Activated T-cell treated with anti-CD3 and anti-CD28 coated beads, Interleukin-2, amount 50 U/mL, for 1 hour (primary cell): ENCODE results near the gene LRRIQ3.
"Not testable (repeated sequence)": the region's sequence is repeated elsewhere in the genome, so short reads cannot be mapped to it uniquely, and the experiment has no call there.

ENCODE experiments used
- DNase-seq: peaks from one replicate; pipeline ENCODE4 v3.0.0-alpha.2; 2020

LRRIQ3 gene, protein sequence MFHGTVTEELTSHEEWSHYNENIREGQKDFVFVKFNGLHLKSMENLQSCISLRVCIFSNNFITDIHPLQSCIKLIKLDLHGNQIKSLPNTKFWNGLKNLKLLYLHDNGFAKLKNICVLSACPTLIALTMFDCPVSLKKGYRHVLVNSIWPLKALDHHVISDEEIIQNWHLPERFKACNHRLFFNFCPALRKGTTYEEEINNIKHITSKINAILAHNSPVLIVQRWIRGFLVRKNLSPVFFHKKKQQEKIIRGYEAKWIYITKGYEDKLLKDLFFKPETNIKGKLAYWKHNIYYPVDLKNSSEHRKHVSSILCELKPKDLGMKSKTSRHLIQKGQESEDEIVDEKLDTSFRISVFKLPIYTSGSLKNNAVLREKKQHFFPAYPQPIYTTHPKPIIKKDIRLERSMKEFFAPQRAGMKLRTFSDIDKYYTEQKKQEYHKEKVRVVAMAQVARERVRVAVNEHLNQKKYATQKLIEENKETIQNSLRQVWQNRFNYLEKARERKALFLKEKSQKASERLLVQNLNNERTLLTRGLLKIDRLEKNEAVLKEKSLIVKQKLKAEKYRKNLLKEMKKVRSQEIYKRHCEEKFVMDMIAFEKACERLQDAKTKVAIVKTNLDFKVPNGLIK

DNA sequence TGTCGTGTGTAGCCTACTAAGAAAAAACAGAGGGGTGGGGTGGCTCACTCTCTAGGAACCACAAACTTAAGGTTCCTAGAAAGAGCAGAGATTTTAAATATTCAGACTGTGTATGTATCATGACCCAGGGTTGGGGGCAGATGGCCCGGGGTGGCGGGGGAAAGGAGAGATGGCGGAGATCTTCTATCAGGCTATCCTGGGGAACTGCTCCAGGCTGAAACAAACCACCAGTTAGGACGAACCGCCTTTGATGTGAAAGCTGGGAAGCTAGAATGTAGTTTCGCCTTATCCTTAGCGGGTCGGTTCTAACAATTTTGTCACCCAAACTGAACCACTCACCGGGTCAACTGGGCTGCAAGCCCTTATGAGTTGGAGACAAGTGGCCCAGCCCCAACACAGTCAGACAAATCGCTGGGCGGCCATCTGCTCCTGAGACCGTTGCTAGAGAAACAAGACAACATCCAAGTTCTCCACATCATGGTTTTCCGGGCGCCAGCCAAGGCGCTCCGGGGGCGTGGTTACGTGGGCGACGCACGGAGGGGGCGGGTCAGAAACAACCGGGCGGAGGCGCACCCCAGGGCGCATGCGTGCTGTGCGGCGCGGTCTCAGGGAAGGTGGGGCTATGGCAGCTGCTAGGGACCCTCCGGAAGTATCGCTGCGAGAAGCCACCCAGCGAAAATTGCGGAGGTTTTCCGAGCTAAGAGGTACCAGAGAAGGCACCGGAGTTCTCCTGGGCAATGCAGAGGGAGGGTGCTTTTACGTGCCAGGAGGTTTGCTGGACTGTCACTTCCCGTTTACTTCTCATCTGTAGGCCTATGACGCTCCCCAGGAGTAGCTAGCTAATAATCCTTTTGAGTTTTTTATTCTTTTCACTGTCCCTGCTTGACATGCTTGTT lies at the start of gene LRRIQ3, which contains the start of gene FPGT:
Gene LRRIQ3, minus strand, starts transcription at position 520 of the 896 bp plus-strand sequence. CDS start 14,492 bp downstream, outside the sequence.
Gene FPGT, plus strand, starts transcription at position 586 of the 896 bp plus-strand sequence. Its CDS starts 37 bp downstream, at position 623.
- DNase-seq: peak; percentile 97

DNA sequence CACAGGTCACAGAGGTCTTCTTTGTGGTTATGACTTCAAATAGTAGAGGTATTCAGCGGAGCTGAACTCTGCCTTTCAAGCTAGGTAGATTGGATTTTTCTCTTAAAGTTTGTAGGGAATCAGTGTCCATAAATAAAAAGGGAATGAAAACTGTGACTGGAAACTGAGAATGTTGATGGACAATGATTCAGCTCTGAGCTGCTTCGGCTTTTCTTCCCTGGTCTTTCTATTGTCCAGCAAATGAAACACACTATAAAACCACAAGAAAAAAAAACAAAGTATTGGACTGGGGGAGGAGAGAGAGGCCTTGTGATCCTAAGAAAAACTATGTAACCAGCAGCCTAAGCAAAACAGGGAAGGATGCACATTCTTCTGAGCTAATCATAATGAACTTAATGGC lies 48.3 kb upstream of the LRRIQ3 start:
- DNase-seq: no peak

DNA sequence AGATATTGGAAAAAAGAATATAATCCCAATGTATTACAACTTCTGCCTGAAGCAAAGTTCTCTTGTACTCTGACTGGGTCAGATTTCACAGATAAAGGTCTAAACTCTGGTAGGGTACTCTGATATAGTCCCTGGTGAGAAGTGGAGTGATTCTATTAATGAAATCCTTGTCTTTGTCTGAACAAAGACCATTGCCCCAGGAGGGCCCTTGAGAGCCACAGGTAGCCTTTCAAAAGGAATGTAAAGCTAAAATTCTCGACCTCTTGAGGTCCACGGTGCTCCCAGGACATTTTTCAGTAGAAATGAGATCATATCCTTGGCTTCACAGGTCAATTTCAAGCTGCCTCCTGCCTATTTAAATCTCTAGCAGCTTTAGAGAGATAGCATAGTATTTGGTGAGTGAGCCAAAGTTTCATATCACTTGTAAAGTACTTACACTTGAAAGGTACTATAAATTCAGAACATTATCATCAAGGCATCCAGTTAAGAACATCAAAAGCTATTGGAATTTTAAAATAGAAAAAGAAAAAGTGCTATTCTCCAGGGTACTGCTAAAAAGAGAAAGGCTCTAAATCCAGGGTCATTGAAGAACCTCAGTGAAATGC lies 47.3 kb upstream of the LRRIQ3 start:
- DNase-seq: no peak

DNA sequence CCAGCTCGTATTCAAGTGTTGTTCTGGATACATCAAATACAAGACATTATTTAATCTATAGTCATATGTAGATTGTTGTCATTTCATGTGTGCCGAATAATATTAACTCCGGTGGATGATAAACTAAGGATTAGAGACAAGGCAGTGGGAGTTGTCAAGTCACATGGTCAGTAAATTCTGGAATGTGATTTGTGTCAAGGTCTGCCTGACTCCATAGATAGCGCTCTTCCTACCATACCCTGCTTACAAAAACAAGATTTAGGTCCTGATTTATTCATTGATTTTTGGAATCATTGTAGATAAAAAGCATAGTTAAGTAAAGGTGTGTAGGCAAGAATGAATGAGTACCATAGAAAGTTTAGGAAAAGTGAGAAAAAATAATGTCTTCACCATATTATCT lies 39.8 kb upstream of the LRRIQ3 start:
- no peak for DNase-seq

DNA sequence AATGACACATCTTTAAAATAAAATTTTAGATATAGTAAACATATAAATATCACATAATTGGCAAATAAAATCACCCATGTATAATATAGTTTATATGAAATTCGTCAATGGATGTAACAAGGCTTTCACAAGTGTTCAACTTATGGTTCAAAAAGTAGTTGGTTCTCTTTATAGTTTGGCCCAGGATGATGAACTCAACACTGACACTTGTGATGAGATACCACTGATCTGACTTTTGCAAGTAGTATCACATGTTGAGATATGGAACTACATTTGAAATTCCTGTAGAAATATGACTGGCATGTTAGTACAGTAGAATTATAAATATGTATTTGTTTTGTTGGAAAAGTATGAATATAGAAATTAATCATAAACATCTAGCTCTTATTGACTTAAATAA lies 39.1 kb upstream of the LRRIQ3 start:
- no peak for DNase-seq

DNA sequence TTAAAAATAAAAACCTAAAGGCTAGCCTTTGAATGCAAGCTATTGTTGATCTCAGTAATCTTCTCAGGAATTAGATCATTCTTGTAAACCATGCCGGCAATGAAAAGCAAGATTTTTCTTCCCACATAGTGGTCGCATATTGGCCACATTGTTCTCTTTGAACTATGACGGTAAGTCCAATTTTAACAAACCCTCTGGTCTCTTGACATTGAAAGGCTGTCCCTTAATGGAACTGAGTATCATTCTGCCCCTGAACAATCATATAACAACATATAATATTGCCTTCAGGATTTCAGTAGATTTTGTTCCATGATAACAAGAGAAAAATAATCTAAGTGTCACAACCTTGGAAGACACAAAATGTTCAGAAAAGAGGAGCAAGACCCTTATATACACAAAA lies 38.5 kb upstream of the LRRIQ3 start:
- DNase-seq: no peak

DNA sequence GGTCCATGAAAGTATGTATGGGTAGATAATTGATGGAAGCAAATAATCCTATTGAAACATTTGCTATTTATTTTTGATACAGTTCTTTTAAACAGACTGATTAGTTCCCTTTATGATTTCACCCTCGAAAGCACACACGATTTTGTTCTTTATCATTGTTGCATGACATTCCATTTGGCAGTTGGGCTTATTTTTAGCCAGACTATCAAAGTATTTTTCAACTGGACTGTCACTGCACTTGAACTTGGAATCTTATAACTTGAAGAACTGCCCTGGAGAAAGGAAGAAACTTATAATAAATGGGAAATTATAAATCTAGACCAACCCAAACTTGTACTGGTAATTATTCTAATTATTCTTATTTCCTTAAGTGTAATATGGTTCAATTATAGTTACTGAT lies 37.2 kb upstream of the LRRIQ3 start, which contains the start of gene TNNI3K:
Gene TNNI3K, plus strand, starts transcription at position 235 of the 400 bp plus-strand sequence. Its CDS starts 65 bp downstream, at position 300.
- no peak for DNase-seq

DNA sequence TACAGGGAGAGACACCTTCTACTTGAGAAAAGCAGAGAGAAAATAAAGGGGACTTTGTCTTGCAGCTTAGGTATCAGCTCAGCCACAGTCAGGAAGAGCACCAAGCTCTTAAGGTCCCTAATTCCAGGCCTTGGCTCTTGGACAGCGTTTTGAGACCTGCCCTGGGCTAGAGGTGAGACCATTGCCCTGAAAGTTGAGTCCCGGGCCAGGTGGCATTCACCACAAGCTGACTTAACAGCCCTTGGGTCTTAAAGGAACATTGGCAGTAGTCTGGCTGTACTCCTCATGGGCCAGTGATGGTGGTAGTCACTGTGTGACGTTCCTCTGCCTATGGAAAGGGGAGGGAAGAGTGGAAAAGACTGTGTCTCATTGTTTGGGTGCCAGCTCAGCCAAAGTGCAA lies 25.5 kb upstream of the LRRIQ3 start:
- no peak for DNase-seq

DNA sequence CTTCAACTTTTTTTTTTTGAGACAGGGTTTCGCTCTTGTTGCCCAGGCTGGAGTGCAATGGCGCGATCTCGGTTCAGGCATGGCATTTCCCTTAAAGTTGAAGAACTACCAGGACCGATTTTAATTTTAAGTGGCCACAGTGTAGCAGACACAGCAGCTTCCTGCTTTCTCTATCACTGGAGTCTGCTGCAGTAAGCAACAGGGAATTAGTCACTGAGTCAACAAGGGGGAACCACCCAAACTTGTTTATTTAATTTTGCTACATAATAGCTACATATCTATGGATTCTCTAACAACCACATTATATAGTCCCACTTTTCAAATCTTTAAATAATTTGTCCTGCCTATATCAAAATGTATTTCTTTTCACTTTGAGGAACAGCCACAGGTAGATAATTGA lies 24.7 kb upstream of the LRRIQ3 start:
- no peak for DNase-seq

DNA sequence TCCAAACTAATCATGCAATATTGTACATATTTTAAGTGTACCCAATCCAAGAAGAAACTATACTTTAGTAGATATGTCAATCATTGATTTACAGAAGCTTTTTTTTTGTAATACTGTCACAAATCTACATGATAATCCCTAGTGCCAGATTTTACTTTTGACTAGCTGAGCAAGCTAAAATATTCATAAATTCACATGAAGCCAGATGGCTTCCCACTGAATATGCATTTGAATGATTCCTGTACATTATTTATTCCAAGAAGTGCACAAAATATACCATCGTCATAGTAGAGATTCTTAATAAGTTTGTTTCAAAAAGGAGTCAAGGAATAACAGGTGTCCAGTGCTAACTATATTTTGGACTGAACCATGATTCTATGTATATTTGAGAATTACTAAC lies 17.3 kb upstream of the LRRIQ3 start:
- no peak for DNase-seq

DNA sequence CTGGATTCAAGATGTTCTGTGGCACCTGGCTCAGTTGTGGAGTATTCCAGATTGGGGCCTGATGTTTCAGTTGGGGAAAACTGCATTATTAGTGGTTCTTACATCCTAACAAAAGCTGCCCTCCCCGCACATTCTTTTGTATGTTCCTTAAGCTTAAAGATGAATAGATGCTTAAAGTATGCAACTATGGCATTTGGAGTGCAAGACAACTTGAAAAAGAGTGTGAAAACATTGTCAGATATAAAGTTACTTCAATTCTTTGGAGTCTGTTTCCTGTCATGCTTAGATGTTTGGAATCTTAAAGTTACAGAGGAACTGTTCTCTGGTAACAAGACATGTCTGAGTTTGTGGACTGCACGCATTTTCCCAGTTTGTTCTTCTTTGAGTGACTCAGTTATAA lies 7.3 kb upstream of the LRRIQ3 start:
- DNase-seq: no peak

DNA sequence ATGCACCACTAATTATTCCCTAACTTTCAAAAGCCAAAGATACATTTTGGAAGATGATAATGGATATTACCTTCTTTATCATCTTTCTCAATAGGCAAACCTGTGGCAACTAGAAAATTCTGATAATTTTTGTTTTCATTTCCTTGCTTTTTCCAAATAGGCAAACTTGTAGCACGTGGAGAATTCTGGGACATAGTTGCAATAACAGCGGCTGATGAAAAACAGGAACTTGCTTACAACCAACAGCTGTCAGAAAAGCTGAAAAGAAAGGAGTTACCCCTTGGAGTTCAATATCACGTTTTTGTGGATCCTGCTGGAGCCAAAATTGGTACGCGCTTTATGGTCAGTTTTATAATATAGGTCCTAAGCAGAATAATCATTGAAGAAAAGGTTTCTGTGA lies 1.5 kb upstream of the LRRIQ3 start:
- no peak for DNase-seq

DNA sequence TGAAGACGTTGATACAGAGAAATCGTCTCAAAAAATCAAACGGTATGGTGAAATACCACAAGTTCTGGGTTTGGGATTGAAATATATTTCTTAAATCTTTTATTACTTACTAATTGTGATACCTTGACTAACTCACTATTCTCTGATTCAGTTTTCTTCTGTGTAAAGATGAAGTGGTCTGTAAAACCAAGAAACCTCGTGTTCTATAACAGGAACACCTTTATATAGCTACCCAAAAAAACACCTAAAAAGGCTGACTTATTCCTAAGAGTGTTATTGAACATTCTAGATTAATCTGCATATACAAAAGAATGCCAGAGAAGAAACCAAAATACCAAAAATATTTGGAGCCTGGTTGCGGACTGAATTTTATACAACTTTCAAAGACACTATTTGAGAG lies 721 bp downstream of the LRRIQ3 start:
- no peak for DNase-seq

DNA sequence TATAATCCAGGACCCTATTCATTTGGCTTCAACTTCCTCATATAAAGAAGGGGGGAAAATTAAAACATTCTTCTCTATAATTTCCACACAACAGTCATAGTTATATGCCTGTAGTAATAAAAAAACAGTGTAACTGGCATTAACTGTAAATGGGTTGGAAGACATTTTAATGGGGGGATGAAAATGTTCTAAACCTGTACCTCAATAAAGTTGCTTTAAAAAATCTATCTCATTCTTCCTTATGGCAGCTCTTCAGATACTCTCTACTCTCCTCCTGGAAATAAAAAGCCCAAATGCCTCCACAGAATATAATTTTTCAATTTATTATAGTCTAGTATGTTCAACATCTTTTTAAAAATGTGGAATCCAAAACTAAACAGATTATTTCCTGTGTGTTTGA lies 2.6 kb downstream of the LRRIQ3 start:
- DNase-seq: no peak

DNA sequence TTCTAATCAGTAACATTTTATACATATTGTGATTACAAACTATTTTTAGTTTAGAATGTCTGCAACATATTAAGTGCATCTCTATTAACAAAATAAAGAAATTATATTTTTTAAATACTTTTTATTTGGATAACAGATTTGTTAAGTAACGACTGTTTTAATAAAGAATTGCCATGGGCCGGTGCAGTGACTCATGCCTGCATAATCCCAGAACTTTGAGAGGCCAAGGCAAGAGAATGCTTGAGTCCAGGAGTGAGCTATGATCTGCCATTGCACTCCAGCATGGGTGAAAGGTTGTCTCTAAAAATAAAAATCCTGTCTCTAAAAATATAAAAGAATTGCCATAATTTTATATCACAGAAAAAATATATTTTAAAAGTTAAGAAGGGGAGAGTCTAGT lies 4.1 kb downstream of the LRRIQ3 start:
- no peak for DNase-seq

DNA sequence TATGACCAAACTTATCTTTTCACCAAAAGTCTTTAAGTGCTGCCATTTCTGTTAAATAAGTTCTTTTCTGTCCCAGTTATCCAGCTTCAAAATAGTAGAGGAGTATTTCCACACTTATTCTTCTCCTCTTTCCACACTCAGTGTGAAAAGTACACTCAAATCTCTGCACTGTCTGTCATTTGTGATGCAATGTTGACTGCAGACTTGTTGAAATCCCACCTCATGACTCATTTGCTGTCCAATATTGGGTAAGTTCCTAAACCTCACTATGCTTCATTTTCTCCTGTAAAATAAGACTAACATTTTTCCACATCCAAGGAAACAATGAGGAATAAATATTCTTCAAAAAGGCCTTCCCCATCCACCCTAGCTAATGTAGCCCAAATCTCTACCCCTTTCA lies 17.5 kb downstream of the LRRIQ3 start:
- no peak for DNase-seq

DNA sequence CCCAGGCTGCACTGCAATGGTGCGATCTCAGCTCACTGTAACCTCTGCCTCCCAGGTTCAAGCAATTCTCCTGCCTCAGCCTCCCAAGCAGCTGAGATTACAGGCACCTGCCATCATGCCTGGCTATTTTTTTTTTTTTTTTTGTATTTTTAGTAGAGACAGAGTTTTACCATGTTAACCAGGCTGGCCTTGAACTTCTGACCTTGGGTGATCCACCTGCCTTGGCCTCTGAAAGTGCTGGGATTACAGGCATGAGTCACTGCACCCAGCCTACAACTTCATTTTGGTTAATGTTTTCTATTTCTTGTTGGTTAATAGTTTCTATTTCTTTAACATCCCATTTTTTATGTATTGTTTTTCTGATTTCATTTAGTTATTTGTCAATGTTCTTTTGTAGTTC lies 23.6 kb downstream of the LRRIQ3 start:
- DNase-seq: not testable (repeated sequence)

DNA sequence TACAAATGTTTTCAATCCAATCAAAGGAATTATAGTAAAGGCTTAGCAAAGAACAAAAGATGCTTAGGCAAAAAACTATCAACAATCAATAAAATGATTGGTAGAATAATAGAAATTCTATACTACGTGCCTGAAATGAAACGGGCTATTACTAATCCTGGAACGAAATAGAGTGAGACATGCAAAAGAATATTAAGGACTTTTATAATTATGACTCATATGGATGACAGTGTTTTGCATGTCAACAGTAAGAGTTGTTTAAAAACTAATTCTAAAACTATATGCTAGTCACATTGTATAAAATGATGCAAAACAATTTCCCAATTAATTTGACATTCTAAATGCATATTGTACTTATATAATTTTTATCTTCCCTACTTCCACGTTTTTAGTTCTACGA lies 35.6 kb downstream of the LRRIQ3 start:
- DNase-seq: no peak

DNA sequence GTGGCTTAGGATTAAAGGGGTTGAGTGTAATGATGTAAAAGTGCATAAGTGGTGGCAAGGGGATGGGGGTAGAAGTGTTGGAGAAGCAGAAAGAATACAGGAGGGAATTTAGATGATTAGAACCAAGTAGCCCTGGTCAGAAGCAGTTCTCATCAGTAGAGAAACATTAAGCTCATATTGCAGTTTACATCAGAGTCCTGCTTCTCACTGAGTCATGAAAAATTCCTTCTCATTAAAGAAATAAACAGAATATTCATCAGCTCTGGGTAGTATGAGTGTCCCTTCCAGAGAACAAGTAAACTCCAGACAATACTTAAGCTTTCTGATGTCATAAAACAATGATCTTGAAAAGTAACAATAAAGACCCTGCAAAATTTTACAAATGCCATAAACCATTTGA lies 36.5 kb downstream of the LRRIQ3 start:
- DNase-seq: no peak

DNA sequence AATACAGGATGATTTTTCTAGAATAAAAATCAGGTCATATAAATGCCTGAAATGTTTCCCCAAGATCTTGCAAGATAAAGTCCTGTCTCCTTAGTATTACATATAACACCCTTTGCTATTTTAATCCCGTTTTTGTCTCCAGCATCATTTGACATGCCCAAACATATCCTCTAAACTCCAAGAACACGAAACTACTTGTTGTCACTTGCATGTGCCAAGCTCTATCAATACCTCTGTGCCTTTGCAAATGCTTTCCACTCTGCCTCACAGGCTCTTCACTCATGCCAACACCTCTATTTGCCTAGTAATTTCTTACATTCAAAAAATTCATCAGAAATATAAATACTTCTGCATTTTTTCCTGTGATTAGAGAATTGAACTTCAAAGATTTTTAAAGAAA lies 37.9 kb downstream of the LRRIQ3 start:
- no peak for DNase-seq

DNA sequence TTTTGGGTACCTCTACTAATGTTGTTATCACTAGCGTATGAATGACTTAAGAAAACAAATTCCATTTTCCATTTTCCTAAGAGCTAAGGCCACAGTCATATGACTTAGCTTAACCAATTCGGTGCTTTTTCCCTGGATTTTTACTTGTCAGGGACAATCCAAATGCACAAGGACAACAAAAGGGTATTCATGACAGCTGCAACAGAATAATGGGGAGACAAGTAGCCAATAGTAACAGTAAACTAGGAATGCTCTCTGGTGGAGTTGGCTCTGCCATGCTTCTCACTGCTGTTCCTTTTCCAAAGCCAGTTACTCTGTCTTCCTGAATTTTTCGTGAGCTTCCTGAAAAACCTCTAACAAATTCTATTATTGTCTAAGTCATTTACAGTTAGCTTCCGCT lies 52.9 kb downstream of the LRRIQ3 start:
- no peak for DNase-seq

DNA sequence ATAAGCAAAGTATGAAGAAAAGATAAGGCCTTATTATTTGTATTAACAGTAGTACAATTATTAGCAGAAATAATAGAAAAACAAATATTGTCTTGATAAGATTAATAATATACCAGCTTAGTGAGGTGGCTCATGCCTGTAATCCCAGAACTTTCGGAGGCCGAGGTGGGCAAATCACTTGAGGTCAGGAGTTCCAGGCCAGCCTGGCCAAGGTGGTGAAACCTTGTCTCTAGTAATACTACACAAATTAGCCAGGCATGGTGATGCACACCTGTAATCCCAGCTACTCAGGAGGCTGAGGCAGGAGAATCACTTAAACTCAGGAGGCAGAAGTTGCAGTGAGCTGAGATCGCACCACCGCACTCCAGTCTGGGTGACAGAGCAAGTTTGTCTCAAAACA lies 80.6 kb downstream of the LRRIQ3 start:
- DNase-seq: not testable (repeated sequence)

DNA sequence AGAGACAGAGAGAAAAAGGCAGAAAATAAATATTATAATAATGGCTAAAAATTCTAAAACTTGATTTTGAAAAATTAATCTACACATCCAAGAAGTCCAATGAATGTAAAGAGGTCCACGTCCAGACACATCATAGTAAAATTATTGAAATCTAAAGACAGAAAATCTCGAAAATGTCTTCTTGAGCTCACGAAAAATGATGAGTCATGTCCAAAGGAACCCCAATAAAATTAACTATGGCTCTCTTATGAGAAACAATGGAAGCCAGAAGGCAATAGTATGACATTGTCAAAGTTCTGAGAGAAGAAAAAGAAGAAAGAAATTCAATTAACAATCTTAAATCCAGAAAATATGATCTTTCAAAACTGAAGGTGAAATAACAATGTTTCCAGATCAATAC lies 84.6 kb downstream of the LRRIQ3 start:
- no peak for DNase-seq
